Activated CD4-positive, alpha-beta T cell treated with anti-CD3 and anti-CD28 coated beads, Interleukin-2, amount 50 U/mL, for 48 hours (primary cell): Measurements from ENCODE around the gene PTBP2.
A peak's percentile ranks its signal among the peaks of the same experiment; 100 is the strongest.

Source experiments
- DNase-seq, 2 experiments: peaks; one replicate each; pipeline ENCODE4 v3.0.0-alpha.2; 2020

The PTBP2 gene

DNA sequence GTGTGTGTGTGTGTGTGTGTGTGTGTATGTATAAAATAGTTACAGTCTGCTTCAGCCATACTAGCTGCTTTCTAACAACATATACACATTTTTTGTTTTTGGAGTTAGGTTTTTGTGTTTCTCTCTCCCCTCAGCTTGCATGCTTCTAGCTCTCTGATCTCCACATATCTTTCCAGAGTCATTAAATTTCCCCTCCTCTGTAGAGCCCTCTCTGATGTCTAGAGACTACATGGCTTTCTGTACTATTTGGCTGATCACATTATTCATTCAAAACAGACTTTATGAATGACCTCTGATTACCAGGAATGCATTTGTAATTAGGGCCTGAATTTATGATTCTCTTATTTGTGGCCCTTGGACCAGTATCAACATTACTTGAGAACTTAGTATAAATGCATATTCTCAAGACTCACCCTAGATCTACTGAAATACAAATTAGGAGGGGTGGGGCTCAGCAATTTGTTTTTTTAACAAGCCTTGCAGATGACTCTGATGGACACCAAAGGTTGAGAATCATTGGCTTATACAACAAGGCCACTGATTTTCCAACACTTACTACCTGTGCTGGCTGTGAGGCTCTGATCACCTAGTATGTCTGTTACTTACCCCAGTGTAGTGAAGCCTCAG is 104.5 kb downstream of the PTBP2 start:
- DNase-seq = no peak

DNA sequence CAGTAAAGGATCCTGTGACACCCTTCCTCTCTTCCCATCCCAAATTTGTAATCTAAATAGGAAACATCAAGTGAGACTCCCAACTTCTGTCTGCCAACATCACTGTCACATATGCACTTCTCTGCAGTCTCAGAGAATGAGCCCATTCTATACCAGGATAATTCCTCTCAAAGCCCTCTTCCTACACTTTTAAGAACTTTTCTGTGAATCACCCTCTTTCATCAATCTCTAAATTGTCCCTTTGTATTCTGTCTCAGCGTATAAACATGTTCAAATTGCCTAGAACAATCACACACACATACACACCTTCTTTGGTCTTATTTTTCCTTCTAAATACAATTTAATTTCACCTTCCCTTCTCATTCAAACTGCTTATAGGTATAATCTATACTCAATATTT is 111.8 kb downstream of the PTBP2 start:
- DNase-seq = no peak

DNA sequence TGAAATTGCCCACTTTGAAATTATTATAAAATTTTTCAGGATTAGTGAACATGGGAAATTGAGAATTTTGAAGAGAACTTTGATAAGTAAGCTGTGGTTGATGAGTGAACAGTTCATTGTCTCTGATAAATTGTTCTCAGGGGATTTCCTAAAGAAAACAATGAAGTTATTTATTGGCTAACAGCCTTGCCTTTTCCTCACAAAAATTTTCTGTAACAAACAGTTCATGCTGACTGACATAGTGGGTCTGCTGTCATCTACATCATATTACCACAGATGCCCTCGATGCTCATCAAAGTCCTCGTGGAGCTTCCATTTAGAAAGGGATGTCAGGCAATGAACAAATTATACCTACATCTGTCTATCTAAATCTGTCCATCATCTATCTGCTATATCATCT is 113.4 kb downstream of the PTBP2 start:
- DNase-seq = no peak

DNA sequence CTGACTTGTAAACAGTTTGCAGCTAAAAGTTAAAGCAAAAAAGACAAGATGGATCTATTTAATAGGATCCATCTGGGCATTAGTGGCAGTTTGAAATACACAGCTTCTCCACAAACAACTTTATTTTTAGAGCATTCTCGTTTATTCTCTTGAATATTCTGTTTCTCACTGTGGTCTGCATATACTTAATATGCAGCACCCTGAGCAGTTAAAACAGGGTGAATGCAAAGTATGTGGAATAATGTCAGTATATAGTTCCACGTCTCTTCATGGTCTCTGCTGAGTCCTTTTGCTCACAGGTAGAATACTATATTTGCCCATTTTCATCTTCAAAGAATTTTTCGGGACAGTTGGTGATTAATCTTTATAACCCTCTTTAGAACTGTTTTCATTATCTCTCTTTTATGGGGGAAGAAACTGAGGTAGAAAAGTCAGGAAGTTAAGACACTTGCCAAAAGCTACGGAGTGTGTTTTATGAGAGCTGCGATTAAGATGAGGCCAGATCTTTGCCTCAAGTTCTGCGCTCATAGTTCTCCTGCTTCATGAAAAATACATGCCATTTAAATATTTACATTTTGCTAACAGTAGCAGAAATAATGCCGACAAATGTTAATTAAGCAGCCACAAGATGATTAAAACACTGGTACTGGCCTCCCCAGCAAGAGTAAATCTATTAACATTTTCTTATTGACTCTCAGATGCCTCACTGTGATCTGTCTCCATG is 115.6 kb downstream of the PTBP2 start:
- DNase-seq = no peak

DNA sequence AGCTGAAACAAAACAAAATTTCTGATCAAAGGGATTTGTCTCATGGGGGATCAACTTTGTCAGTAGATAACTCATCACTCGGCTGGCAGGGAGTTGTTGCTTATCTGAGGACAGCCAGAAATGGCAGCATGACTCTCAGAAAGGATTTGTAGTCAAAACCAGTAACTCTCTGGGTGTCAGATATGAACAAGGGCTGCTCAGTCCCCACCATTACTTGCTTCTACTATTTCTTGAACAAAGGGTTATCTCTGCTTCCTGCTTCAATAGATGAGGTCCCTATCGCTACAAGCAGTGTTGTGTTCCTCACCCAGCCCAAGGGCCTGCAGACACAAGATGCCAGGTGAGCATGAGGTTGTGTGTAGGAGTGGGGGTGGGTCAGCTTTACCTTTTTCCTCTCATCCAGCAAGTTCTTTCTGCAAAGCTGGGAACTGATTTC is 116.2 kb downstream of the PTBP2 start:
- DNase-seq = no peak

DNA sequence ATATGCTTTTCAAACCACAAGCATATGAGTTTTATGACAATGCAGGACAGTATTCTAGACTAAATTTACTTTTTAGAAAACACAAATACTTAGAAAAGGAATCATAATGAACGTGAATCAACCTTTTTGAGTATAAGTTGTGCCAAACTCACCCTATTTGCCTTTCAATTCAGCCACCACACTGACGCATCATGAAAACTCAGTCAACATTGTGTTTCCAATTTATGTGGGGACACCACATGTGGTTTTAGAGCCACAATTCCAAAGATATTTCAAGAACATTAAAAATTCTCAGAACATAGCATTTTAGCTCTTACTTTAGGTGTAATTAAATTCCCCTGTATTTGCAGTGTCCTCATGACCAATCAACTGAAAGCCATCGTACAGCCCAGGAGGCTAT is 118.8 kb downstream of the PTBP2 start:
- no peak for DNase-seq

DNA sequence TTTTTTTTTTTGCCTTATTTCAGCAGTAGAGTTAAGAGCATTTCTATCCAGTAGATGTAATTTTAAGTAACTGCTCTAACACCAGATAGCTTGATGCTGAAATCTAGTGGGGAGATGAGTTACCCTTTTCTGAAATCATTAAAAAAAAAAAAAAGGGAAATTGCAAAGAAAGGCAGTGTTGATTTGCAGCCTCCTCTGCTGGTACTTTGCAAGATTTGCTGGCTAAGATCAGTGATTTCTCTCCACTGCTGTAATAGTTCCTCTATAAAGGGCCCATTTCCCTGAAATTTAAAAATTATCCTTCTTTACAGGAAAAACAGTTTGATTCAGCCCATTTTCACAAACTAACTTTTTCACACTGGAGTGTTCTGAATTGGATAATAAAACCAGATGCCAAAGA is 120.6 kb downstream of the PTBP2 start:
- no peak for DNase-seq

DNA sequence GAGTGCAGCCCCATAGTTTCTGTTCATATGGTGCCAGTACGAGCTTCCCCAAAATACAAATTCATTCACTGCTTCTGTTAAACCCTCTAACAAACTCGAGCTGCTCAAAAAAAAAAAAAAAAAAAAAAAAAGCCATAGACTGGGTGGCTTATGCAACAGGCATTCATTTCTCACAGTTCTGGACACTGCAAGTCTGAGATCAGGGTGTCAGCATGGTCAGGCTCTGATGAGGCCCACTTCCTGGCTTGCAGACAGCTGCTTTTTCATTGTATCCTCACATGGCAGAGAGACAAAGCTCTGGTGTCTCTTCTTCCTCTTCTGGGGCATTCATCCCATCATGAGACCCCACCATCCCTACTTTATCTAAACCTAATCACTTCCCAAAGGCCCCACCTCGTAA is 121.6 kb downstream of the PTBP2 start:
- DNase-seq = no peak

DNA sequence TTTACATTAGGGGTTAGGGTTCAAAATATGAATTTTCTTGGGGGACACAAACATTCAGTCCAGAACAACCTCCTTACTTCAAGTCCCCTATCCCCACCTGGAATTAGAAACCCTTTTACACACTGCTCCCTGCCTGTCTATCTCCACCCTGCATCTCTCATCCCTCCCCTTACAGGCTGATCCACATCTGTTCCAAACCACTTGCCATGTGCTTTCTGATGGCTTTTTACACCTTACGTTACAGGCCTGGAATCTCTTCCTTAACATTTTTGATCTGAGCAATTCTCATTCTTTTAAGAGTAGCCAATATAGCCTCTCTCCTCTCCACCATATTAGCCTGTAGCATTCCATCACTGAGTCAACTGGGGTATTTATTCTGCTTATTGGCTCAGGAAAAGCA is 122.0 kb downstream of the PTBP2 start:
- no peak for DNase-seq

DNA sequence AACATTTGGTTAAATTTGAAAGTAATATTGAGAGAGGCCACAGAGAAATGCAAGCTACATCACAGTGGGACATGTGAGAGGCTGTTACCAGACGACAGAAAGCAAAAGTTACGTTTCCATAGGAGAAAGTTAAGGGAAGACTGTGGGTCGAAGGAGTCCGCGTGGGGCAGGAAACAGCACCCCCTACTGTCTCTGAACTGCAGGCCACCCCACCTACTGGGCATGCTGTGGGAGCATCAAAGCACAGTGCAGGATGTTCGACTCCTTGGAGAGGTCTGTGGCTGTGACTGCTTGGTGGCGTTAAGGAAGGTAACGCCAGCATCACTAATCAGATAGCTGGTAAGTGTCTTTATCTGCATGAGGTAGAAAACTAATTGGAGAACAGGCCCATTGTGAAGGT is 123.9 kb downstream of the PTBP2 start:
- peak; percentile 28 to 49 for DNase-seq

DNA sequence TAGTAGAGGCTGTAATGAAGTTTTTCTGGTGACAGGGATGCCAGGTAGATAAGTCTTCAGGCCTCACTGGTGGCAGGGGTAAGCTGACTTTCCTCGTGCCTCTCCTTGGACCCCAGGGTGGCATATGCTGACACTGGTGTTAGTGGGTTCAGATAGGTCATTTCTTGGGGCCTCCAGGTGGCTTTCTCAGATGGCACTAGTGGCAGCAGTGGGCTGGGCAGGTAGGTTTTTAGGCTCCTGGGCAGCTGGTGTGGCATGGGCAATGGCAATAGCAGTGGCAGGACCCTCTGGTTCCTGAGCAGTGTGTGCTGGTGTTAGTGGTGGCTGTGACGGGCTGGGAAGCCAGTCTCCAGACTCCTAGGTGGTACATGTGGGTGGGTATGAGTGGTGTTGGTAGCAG is 140.3 kb downstream of the PTBP2 start:
- no peak for DNase-seq

DNA sequence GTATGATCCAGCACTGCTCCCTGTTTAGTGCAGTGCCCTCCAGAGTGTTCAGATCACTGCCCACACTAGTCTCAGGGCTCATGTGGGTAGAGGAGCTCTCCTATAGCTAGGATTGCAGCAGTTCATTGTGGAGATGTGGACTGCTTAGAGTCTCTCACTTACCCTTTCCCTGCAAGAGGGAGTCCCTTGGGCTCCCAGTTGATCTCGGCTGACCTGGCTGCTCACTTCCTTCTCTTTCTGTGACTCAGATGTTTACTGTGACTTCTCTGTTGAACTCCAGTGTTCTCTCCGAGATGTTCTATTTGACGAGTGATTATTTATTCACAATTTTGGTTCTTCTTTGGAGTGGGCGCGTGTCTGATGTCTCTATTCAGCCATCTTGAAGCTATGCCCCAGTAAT is 141.9 kb downstream of the PTBP2 start:
- no peak for DNase-seq
